Stimulated activated CD4-positive, alpha-beta T cell treated with anti-CD3 and anti-CD28 coated beads, Interleukin-1b, Interleukin-23, amount 100 ng/mL, for 1 hour (primary cell): ENCODE measurements around the gene RNF213.
"Not testable (repeated sequence)": the region's sequence is repeated elsewhere in the genome, so short reads cannot be mapped to it uniquely, and the experiment has no call there.

ENCODE experiments used
- DNase-seq, 2 donors: peaks; one replicate each; pipeline ENCODE4 v3.0.0-alpha.2; 2020; ENCODE audit warnings: low read depth in 2 of 2

RNF213 gene

DNA sequence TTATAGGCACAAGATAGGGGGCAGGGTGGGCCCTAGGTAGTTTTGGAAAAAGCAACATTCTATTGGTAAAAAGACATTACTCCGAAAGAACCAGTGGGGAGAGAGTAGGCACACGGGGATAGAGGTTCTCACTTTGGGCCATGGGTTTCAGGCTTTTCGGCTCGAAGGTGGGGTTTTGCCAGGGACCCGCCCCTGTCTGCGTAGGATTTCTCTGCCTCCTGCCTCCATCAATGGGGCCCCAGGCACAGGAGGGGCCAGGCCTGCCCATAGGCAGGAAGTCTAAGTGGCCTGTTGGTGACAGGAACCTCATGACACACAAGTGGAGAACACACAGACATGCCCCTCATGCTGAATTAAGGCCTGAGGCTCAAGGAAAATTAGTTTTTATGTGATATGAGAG, 57.5 kb downstream of the RNF213 start:
- no peak for DNase-seq

GRCh38 chr17:80319262-80319998, 58.8 kb downstream of the RNF213 start:
- no peak for DNase-seq

- DNase-seq, result no peak
These were observed 59.3 kb downstream of the RNF213 start for GRCh38 chr17:80319999-80320344.

DNA sequence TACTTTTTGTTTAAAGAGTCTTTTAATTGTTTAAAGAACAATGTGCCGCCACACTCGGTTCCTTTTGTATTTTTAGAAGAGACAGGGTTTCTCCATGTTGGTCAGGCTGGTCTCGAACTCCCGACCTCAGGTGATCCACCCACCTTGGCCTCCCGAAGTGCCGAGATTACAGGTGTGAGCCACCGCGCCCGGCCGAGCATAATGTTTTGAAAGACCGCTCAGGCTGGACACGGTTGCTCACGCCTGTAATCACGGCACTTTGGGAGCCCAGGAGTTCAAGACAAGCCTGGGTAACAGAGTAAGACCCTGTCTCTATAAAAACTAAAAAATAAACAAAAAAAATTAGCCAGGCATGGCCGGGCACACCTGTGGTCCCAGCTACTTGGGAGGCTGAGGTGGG, 59.8 kb downstream of the RNF213 start:
- no peak for DNase-seq

DNA sequence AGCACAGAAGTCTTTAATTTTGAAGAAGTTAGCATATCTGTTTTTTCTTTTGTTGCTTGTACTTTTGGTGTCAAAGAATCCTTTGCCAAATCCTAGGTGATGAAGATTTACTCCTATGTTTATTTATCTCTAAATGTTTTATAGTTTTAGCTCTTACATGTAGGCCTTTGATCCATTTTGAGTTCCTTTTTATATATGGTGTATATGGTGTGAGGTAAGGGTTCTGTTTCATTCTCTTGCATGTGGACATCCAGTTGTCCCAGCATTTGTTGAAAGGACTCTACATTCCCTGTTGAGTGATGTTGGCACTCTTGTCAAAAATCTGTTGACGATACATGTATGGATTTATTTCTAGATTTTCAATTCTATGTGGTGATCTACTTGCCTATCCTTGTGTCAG, 62.2 kb downstream of the RNF213 start:
- DNase-seq, result no peak

DNA sequence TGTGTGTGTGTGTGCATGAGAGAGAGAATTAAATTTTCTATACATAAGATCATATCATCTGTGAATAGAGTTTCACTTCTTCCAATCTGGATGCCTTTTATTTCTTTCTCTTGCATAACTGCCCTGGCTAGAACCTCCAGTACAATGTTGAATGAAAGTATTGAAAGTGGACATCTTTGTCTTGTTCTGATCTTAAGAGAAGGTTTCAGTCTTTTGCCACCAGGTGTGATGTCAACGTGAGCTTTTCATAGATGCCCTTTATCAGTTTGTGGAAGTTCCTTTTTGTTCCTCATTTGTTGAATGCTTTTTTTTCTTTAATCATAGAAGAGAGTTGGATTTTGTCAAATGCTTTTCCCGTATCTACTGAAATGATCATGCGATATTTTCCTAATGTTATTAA, 63.3 kb downstream of the RNF213 start:
- no peak for DNase-seq

DNA sequence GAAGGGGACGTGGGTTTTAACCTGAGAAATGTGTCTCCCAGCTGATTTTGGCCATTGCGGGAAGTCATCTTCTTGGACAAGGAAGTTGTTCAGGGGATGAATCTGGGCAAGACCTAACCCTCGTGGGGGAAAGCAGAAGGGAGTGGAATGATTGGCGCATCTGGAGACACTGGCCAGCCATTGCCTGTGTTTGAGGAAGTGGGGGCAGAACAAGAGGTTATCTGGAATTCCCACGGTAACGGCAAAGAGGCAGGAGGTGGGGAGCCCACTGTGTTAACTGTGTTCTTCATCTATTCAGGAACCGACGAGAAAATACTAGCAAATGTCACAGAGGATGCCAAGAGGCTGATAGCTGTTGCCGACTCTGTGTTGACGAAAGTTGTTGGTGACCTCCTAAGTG, 66.9 kb downstream of the RNF213 start:
- DNase-seq, result no peak

GRCh38 chr17:80328634-80329380, 68.2 kb downstream of the RNF213 start:
- no peak for DNase-seq

- not testable (repeated sequence) for DNase-seq
These were observed 68.8 kb downstream of the RNF213 start for GRCh38 chr17:80329421-80329820.

GRCh38 chr17:80330276-80330675, 69.6 kb downstream of the RNF213 start:
- no peak for DNase-seq

GRCh38 chr17:80330938-80331337, 70.3 kb downstream of the RNF213 start:
- DNase-seq, result not testable (repeated sequence)

GRCh38 chr17:80331820-80332219, 71.2 kb downstream of the RNF213 start:
- DNase-seq, result no peak

DNA sequence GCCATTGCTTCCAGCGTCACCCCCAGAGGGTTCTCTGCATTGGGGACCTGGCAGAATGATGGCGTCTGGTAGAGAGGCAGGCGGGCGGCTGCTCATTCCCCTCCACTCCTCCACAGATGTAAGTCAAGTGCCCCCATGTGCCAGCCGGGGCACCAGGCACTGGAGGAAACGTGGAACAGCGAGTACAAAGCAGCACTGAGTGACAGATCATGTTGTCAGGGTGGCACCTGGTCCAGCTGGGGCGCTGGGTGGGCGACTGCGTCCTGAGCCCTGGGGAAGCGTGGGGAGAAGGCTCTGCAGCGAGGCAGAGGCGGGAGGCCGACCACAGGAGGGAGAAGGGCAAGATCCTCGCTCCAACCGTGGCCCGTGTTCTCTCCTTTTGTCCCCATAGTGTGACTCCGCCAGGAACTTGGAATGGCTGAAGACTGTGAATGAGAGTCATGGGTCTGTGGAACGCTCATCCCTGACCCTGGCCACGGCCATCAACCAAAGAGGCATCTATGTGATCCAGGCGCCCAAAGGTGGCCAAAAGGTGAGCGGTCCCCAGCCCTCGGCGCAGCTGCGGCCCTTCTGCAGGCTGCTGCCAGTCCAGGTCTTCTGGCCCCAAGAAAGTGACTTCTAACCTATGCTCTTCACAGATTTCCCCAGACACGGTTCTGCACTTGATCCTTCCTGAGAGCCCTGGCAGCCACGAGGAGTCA, 76.7 kb downstream of the RNF213 start:
- no peak for DNase-seq

DNA sequence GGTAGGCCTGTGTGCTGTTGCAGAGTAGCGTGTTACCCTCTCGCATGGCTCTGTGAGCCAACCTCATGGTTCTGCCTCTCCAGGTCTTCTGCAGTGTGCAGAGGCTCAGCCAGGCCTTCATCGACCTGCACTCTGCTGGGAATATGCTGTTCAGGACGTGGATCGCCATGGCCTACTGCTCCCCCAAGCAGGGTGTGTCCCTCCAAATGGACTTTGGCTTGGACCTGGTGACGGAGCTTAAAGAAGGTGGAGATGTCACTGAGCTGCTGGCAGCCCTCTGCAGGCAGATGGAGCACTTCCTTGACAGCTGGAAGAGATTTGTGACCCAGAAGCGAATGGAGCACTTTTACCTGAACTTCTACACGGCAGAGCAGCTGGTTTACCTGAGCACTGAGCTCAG, 78.5 kb downstream of the RNF213 start:
- DNase-seq, result no peak

DNA sequence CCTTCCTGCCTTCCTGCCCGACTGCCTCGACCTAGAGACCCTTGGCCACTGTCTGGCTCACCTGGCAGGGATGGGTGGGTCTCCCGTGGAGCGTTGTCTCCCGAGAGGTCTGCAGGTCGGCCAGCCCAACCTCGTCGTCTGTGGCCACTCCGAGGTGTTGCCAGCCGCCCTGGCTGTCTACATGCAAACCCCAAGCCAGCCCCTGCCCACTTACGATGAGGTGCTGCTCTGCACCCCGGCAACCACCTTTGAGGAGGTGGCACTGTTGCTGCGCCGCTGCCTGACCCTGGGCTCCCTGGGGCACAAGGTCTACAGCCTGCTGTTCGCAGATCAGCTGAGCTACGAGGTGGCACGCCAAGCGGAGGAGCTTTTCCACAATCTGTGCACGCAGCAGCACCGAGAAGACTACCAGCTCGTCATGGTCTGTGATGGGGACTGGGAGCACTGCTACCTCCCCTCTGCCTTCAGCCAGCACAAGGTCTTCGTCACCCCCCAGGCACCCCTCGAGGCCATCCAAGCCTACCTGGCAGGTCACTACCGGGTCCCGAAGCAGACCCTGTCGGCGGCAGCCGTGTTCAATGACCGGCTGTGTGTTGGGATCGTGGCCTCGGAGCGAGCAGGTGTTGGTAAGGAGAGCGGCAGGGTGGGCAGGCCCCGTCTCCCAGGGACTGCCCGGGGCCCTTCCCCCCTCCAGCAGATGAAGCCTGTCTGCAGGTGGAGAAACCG, 79.2 kb downstream of the RNF213 start:
- no peak for DNase-seq

GRCh38 chr17:80345321-80345720, 84.7 kb downstream of the RNF213 start:
- no peak for DNase-seq

- no peak for DNase-seq
These were observed 85.3 kb downstream of the RNF213 start for GRCh38 chr17:80345841-80346497.

- DNase-seq, result no peak
These were observed 86.0 kb downstream of the RNF213 start for GRCh38 chr17:80346498-80347275.

- no peak for DNase-seq
These were observed 86.9 kb downstream of the RNF213 start for GRCh38 chr17:80347536-80347935.

DNA sequence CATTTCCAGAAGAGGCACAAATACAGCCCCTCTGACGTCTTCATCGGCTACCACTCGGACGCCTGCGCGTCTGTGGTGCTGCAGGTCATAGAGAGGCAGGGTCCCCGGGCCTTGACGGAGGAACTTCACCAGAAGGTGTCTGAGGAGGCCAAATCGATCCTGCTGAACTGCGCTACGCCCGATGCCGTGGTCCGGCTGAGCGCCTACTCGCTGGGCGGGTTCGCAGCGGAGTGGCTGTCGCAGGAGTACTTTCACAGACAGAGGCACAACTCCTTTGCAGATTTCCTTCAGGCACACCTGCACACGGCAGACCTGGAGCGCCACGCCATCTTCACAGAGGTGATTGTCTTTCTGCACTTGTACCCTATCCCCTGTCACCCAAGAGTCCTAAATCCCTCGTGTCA, 87.3 kb downstream of the RNF213 start:
- no peak for DNase-seq
